ENCODE data around the gene PTCH1. TPM values are rescaled to one million over a fixed set of nuclear protein-coding genes. Genes with fewer than 3 reads are reported as not detected.

The PTCH1 gene
- total and polyA plus RNA-seq, 10 of the 15 experiments (the other 5 are each of a cell fraction or from before 2014, with no cell fraction given), result 0.16 to 6.1 (median 2.6) TPM

- no peak for FAIRE-seq
- ChIA-PET RAD21 (ENCODE audit: unreplicated experiment) (interaction anchor here (1.2 kb wide), 1 partner anchor 58 kb away, joined by 3 read pairs; no protein-coding TSS in a partner anchor), POLR2A (no interaction called here), SMC1A (ENCODE audit: uncharacterized antibody, unreplicated experiment) (interaction anchor here (0.8 to 1.9 kb wide), 4 partner anchors 10 to 283 kb away, joined by 3 to 6 read pairs (median 4); no protein-coding TSS in a partner anchor), CTCF (no interaction called here)
- H3K27ac ChIP-seq (ENCODE audit: control insufficient read depth, insufficient read depth), result no peak overlapping the region
- 3% methylated on average over 4 of the region's 4 CpGs for WGBS (ENCODE audit: insufficient coverage, insufficient replicate concordance, low lambda C conversion rate, missing lambda C conversion rate)
- no peaks in the 10 kb centered on the region for H3K9me3 ChIP-seq (replicated peaks; ENCODE audit: control insufficient read depth, insufficient read depth, low read length)
- H3K36me3 ChIP-seq (ENCODE audit: control insufficient read depth in 2 of 2, insufficient read depth in 2 of 2, low read length in 1 of 2), result no peaks in the 10 kb centered on the region
- H3K4me1 ChIP-seq (ENCODE audit: control insufficient read depth, insufficient read depth, low read length), result no peaks in the 10 kb centered on the region
- no peak overlapping the region for H3K4me3 ChIP-seq
- no peaks in the 10 kb centered on the region for H3K79me2 ChIP-seq (ENCODE audit: control insufficient read depth, insufficient read depth, low read length)
- no peak overlapping the region for H2AFZ ChIP-seq (ENCODE audit: control insufficient read depth, low read depth, low read length)
- BruUV-seq (replicated peaks), result no TSS peak
- DNase-seq (ENCODE audit: low read depth, low spot score), result peak; percentile 15
- H4K20me1 ChIP-seq (ENCODE audit: control insufficient read depth, insufficient read depth), result no peaks in the 10 kb centered on the region
- ATAC-seq, result peak; percentile 76
- no peak overlapping the region for H3K4me2 ChIP-seq (ENCODE audit: control insufficient read depth, insufficient read depth)
- in situ Hi-C loops (cut with MboI) (no loop called here), intact Hi-C loops (cut with micrococcal nuclease; ENCODE audit: unreplicated experiment) (no loop called here)
- H3K9ac ChIP-seq (ENCODE audit: control insufficient read depth, insufficient read depth, low read length), result no peak overlapping the region
- no peaks in the 10 kb centered on the region; a peak in 1 of 4 replicates for H3K27me3 ChIP-seq (replicated peaks in 1 of 2; ENCODE audit: control insufficient read depth in 2 of 2, insufficient read depth in 2 of 2, low read length in 1 of 2)
- TF ChIP-seq BHLHE40 (IDR thresholded peaks at IDR 0.05; ENCODE audit: borderline replicate concordance in 1 of 2, low read depth in 2 of 2, low read length in 1 of 2) (no peak), CREM (IDR thresholded peaks at IDR 0.05; ENCODE audit: low read depth) (no peak), DPF2 (IDR thresholded peaks at IDR 0.05) (peak; percentile 49; the same call in 1 of the 2 replicates), RAD21 (IDR thresholded peaks at IDR 0.05; ENCODE audit: insufficient read depth, low read depth, low read length) (no peak), POLR2AphosphoS2 (IDR thresholded peaks at IDR 0.05; ENCODE audit: low read depth, low read length) (no peak), ZBTB33 (IDR thresholded peaks at IDR 0.05) (0 out of 2 replicates have a peak, but pooled peaks have one; percentile 33), ZNF207 (IDR thresholded peaks at IDR 0.05; ENCODE audit: borderline replicate concordance) (no peak), SIX5 (IDR thresholded peaks at IDR 0.05; ENCODE audit: low read depth, low read length, severe bottlenecking) (no peak), NR2C2 (IDR thresholded peaks at IDR 0.05; ENCODE audit: borderline replicate concordance, control insufficient read depth, insufficient read length, low read depth) (no peak), RUNX3 (IDR thresholded peaks at IDR 0.05; ENCODE audit: low read length) (peak; percentile 27; the same call in 1 of the 2 replicates), KAT2A (conservative IDR thresholded peaks at IDR 0.05; ENCODE audit: control insufficient read depth, low read depth, low read length) (no peak), NFYA (IDR thresholded peaks at IDR 0.05; ENCODE audit: borderline replicate concordance, low read depth, low read length) (no peak), FOS (IDR thresholded peaks at IDR 0.05; ENCODE audit: borderline replicate concordance, extremely low read depth, insufficient read length) (no peak), PAX8 (IDR thresholded peaks at IDR 0.05) (no peak), SPI1 (IDR thresholded peaks at IDR 0.05; ENCODE audit: borderline replicate concordance, insufficient read depth, low read depth, low read length) (peak; percentile 74), BRCA1 (IDR thresholded peaks at IDR 0.05; ENCODE audit: low read depth, low read length) (no peak), IKZF1 (conservative IDR thresholded peaks at IDR 0.05) (peak; percentile 53), EED (IDR thresholded peaks at IDR 0.05; ENCODE audit: low read depth) (no peak), KDM1A (IDR thresholded peaks at IDR 0.05; ENCODE audit: borderline replicate concordance) (no peak), ZZZ3 (IDR thresholded peaks at IDR 0.05; ENCODE audit: control insufficient read depth, insufficient read length, low read depth) (no peak)
- TF ChIP-seq, protein P1, sequence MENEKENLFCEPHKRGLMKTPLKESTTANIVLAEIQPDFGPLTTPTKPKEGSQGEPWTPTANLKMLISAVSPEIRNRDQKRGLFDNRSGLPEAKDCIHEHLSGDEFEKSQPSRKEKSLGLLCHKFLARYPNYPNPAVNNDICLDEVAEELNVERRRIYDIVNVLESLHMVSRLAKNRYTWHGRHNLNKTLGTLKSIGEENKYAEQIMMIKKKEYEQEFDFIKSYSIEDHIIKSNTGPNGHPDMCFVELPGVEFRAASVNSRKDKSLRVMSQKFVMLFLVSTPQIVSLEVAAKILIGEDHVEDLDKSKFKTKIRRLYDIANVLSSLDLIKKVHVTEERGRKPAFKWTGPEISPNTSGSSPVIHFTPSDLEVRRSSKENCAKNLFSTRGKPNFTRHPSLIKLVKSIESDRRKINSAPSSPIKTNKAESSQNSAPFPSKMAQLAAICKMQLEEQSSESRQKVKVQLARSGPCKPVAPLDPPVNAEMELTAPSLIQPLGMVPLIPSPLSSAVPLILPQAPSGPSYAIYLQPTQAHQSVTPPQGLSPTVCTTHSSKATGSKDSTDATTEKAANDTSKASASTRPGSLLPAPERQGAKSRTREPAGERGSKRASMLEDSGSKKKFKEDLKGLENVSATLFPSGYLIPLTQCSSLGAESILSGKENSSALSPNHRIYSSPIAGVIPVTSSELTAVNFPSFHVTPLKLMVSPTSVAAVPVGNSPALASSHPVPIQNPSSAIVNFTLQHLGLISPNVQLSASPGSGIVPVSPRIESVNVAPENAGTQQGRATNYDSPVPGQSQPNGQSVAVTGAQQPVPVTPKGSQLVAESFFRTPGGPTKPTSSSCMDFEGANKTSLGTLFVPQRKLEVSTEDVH (IDR thresholded peaks at IDR 0.05; ENCODE audit: low read depth, partially characterized antibody), result no peak
- TF ChIP-seq, protein P2, sequence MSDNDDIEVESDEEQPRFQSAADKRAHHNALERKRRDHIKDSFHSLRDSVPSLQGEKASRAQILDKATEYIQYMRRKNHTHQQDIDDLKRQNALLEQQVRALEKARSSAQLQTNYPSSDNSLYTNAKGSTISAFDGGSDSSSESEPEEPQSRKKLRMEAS (IDR thresholded peaks at IDR 0.05; ENCODE audit: low read depth, low read length), result no peak
Observed at GRCh38 chr9:95551406-95551805, 34.6 kb upstream of the PTCH1 start.

Data from GM12878 (cell line).